RKO (cell line): ENCODE data around the gene CPLANE2.
A peak's percentile ranks its signal among the peaks of the same experiment; 100 is the strongest.
"Not testable (repeated sequence)": the region's sequence is repeated elsewhere in the genome, so short reads cannot be mapped to it uniquely, and the experiment has no call there.

Experiments
- DNase-seq: peaks from one replicate; pipeline ENCODE4 v3.0.0-alpha.2; 2016; ENCODE audit warnings: low spot score

The CPLANE2 gene

GRCh38 chr1:16236511-16237342 is at the start of gene CPLANE2:
Gene CPLANE2 (minus strand): TSS chr1:16237183. CDS start chr1:16236742, 441 bp downstream.
- peak; percentile 91 for DNase-seq

- no peak for DNase-seq
These were observed 49.1 kb upstream of the CPLANE2 start for GRCh38 chr1:16286122-16286521.

- DNase-seq: no peak
These were observed 44.8 kb upstream of the CPLANE2 start for GRCh38 chr1:16281765-16282164.

DNA sequence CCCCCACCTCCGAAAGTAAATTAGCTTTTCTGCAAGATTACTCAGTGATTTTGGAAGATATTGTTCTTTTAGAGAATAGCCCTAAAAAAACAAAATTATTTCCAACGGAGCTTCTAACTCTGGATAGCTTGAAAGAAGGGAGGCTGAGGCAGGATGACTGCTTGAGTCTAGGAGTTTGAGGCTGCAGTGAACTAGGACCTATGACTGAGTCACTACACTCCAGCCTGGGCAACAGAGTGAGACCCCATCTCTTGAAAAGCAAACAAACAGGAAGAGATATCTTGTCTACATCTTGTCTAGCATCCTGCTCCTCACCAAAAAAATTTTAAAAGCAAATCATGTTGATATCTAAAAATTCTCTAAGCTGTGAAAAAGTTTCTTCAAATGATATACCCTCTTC is 42.2 kb upstream of the CPLANE2 start:
- DNase-seq: no peak

GRCh38 chr1:16276302-16277030 is 39.5 kb upstream of the CPLANE2 start:
- no peak for DNase-seq

DNA sequence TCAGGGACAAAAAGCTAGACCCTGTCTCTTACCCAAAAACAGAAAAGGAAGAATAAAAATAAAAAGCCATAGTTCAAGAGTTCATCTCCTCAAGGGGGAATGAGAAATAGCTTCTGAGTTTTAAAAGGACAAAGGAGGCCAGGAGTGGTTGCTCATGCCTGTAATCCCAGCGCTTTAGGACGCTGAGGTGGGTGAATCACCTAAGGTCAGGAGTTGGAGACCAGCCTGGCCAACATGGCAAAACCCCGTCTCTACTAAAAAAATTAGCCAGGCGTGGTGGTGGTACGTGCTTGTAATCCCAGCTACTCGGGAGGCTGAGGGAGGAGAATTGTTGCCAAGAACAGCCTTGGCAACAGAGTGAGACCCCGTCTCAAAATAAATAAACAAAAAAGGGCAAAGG is 38.6 kb upstream of the CPLANE2 start:
- no peak for DNase-seq

DNA sequence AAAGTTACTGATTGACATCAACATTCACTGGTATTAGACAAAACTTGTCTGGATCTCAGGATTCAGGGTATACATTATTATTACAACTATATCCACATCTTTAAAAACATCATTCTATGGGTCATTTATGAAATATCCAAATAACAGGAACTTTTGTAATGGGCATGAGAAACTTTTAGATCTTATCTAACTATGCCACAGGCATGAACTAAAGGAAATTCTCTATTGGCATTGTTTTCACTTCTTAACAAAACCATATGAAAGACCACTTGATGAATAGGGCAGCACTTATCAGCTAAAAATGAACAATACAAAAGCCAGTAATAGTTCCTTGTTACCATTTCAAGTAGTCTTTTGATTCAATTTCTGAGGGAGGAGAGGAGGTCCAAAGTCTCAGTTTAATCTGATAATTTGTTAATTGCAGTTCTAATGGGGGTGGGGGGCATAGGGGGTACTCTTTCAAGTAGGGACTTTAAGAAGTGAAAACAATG is 30.8 kb upstream of the CPLANE2 start:
- DNase-seq: no peak

- DNase-seq: no peak
These were observed 29.6 kb upstream of the CPLANE2 start for GRCh38 chr1:16266411-16267118.

GRCh38 chr1:16262067-16262466 is 25.1 kb upstream of the CPLANE2 start:
- no peak for DNase-seq

DNA sequence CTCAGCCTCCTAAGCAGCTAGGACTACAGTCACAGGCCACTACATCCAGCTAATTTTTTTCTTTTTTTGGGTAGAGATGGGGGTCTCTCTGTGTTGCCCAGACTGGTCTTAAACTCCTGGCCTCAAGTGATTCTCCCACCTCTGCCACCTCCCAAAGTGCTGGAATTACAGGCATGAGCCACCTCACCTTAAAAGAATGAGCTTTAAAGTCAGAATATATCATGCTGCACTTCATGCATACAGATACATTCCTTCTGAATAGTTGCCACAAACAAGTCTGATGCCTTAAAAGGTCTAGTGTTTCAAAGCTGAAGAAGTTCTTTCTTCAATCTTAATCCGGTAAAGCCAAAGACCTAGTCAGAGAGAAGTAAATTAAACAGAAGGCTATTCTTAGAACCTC is 23.8 kb upstream of the CPLANE2 start:
- no peak for DNase-seq

GRCh38 chr1:16258591-16259135 is 21.7 kb upstream of the CPLANE2 start:
- DNase-seq: no peak

DNA sequence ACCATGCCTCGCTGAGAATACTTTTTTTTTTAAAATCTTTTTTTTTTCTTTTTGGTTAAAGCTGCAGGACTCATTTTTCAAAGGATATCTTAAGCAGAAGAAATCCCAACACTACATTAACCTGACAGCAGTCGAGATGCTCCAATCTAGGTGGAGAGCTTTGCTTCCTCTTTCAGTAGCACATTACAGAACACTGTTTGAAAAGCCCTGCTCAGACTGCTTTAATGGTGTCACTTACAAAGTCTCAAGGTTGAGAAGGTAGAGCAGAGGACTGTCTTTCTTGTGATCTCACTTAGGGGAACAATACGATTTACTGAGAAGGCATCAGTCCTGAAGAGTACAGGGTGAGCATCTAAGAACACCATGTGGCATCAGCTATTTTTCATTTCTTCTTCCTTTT is 21.0 kb upstream of the CPLANE2 start:
- DNase-seq: no peak

DNA sequence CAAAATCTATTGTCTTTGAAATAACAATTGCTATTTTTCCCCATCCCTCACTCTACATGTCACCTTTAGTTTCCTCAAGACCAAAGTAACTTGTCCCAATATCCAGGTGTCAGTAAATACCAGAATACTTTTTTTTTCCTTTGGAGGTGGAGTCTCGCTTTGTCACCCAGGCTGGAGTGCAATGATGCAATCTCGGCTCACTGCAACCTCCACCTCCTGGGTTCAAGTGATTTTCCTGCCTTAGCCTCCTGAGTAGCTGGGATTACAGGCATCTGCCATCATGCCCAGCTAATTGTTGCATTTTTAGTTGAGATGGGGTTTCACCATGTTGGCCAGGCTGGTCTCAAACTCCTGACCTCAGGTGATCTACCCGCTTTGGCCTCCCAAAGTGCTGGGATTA is 20.6 kb upstream of the CPLANE2 start:
- not testable (repeated sequence) for DNase-seq

GRCh38 chr1:16256478-16256877 is 19.5 kb upstream of the CPLANE2 start:
- no peak for DNase-seq

GRCh38 chr1:16254263-16254928 is 17.4 kb upstream of the CPLANE2 start:
- peak; percentile 39 for DNase-seq

- DNase-seq: no peak
These were observed 16.4 kb upstream of the CPLANE2 start for GRCh38 chr1:16253332-16253922.

DNA sequence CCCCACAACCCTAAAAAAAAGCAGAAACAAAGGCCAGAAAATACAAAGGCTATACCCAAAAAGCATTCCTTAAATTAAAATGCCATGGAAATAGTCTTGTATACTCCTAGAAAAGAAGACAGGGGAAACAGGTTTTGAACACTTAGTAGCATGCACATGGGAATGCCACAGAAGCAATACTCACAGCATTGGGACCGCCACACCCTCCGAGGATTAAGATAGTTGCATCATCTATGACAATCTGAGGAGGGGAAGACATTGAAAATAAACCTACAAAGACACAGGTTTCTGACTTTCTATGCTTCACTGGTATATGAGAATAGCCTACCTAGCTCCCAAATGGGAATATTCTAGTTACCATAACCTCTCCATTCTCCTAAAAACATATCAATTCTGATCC is 15.9 kb upstream of the CPLANE2 start:
- DNase-seq: no peak

- DNase-seq: no peak
These were observed 14.4 kb upstream of the CPLANE2 start for GRCh38 chr1:16251381-16251780.

DNA sequence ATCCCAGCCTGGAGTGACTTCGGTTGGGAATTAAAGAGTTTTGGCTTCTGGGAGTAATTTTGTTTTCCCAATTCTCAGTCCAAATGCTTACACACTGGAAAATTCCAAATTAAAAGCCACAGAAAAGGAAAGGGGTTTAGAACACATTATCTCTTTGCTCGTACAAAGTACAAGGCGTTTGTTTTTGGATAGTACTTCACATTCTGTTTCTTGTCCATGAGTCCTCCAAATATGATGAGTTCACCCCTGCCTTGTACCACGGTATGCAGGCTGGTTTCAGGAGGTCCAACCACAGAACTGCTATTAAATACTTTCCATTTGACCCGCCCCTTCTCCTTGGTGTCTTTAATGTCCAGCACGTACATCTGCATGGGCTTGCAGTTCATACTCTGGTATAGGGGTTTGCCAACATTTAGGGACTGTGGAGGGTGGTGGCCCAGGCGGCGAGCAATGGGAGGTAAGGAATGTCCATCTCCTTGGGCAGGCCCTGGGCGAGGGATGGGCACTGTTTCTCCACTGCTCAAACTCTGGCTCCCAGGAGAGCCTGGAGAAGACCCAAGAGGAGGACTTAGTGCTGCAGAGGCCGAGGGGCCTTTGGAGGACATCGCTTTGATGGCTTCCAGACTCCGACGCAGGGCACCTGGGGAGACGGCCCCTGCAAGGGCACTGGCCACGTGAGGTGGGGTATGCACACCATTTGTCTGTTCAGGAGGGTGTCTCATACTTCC is 13.7 kb upstream of the CPLANE2 start:
- no peak for DNase-seq

- no peak for DNase-seq
These were observed 12.7 kb upstream of the CPLANE2 start for GRCh38 chr1:16249596-16250241.
